Epithelial cell of proximal tubule (primary cell): ENCODE results near the gene MUC4. TPM values are rescaled to one million over a fixed set of nuclear protein-coding genes. Genes with fewer than 3 reads are reported as not detected.
"Not testable (repeated sequence)": the region's sequence is repeated elsewhere in the genome, so short reads cannot be mapped to it uniquely, and the experiment has no call there.

Experiments
- DNase-seq: peaks from one replicate; pipeline ENCODE4 v3.0.0-alpha.2; 2011; ENCODE audit warnings: low read depth
- H3K4me3 ChIP-seq: 2 replicates; pipeline ENCODE4 v1.5.1; 2011; ENCODE audit warnings: low read depth, mild to moderate bottlenecking, low read length
- total RNA-seq: library from RNA; depleted of rRNA; stranded (reverse); fragments of >200 nt; gene quantifications from 2 replicates; pipeline ENCODE4 v1.2.3, GENCODE V29; 2015
- TF ChIP-seq, protein P1 (sequence below): conservative IDR thresholded peaks from 2 replicates; pipeline ENCODE4 v1.5.1; 2012; ENCODE audit warnings: low read depth, mild to moderate bottlenecking, low read length

The MUC4 gene
- total RNA-seq, 1 donor from 2014 or later = 0.52 TPM

DNA sequence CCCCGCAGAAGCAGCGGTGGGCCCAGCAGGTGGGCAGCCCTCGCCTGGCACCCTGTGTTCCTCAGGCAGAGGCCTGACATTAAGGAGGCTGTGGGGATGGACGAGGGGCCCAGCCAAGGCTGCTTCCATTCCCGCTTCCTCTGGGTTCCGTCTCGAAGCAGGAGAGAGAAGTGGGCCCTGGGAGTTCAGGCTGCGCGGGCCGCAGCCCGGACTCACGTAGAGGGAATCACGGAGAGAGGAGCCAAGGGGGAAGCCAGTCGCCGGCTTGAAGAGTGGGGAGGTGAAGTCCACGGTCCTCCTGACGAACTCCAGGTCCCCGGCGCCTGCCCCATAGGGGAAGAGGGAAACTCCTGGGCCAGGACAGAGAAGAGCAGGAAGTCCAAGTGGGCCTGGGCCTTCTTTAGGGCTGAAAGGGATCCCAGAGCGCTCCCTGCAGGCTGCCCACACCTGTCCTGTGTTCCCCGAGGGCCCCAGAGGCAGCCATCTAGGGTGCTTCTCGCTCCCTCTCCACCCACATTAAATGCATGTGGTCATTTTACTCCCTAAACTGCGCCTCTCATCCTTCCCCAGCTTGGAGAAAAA lies 37.7 kb downstream of the MUC4 start:
- no peak for DNase-seq
- TF ChIP-seq, protein P1, sequence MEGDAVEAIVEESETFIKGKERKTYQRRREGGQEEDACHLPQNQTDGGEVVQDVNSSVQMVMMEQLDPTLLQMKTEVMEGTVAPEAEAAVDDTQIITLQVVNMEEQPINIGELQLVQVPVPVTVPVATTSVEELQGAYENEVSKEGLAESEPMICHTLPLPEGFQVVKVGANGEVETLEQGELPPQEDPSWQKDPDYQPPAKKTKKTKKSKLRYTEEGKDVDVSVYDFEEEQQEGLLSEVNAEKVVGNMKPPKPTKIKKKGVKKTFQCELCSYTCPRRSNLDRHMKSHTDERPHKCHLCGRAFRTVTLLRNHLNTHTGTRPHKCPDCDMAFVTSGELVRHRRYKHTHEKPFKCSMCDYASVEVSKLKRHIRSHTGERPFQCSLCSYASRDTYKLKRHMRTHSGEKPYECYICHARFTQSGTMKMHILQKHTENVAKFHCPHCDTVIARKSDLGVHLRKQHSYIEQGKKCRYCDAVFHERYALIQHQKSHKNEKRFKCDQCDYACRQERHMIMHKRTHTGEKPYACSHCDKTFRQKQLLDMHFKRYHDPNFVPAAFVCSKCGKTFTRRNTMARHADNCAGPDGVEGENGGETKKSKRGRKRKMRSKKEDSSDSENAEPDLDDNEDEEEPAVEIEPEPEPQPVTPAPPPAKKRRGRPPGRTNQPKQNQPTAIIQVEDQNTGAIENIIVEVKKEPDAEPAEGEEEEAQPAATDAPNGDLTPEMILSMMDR = no peak
- H3K4me3 ChIP-seq = no peak overlapping the region

DNA sequence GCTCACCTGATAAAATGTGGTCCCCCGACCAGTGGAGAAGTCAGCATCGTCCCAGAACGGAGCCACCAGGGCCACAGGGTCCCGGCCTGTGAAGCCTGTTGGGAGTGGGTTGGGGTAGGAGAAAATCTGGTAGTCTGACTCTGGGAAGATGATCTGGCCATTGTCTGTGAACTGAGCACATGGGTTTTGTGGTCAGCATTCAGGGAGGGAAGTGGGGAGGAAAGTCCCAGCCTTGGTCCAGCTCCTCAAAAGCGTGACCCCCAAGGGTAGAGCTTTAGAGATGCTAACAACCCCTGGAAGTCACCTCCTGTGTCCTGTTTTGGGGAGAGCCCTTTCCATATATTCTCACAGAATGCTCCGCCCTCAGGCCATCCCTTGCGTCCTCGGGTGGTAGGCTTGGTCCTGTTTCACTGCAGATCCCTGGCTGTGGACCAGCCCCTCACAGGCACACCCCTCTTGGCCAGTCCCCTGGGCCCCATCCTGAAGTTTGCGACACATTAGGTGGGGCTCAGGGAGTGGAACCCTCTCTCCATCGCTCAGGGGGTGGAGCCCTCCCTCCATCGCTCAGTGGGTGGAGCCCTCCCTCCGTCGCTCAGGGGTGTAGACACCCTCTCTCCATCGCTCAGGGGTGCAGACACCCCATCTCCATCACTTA lies 40.0 kb downstream of the MUC4 start:
- TF ChIP-seq, protein P1 = no peak
- DNase-seq = no peak
- H3K4me3 ChIP-seq = no peak overlapping the region

DNA sequence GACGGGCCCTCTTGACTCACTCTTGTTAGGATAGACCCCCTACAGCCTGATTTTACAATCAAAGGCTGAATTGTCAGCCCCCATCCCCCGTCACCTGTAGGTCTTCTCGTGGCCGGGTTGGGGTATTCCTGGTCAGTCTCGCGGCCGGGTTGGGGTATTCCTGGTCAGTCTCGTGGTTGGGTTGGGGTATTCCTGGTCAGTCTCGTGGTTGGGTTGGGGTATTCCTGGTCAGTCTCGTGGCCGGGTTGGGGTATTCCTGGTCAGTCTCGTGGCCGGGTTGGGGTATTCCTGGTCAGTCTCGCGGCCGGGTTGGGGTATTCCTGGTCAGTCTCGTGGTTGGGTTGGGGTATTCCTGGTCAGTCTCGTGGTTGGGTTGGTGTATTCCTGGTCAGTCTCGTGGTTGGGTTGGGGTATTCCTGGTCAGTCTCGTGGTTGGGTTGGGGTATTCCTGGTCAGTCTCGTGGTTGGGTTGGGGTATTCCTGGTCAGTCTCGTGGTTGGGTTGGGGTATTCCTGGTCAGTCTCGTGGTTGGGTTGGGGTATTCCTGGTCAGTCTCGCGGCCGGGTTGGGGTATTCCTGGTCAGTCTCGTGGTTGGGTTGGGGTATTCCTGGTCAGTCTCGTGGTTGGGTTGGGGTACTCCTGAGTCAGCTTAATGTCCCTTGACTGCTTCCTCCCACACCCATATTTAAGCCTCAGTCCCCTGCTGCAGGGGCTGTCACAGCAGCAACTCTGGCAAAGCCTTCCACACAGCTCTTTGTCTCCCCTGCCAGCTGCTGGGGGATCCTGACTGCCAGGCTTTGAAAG lies 40.7 kb downstream of the MUC4 start:
- not testable (repeated sequence) for H3K4me3 ChIP-seq, DNase-seq

DNA sequence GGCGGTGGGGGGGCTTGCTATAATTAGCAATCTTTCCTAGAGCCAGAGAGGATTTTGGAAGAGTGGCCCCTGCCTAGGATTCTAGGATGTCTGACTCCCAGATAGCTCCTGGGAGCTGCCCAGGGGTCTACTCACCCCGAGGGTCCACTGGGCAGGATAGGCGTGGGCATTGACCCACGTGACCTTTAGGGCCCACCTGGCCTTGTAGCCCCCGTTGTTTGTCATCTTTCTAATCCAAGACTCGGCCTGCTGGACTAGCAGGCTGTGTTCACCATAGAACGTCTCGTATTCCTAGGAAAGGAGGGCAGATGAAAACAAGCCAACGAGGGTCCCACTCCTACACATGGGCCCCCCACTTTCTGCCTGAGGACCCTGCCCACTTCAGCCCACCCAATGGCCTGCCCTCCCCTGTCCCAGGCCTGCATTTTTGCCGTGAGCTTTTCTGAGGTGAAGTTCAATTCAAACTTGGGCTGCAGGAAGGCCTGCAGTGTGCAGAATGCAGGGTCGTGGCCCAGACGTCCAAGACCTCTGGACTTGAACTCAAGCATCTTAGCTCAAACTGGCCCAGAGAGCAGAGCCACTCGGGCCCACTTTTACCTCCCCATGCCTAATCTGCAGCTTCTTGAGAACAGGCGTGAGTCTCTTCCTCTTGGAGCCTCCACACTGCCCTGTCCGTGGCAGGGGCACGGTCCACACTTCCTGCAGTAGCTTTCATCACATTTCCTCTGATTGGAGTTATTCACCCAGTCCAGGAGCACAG lies 41.5 kb downstream of the MUC4 start:
- DNase-seq = no peak
- TF ChIP-seq, protein P1 = no peak
- no peak overlapping the region for H3K4me3 ChIP-seq

DNA sequence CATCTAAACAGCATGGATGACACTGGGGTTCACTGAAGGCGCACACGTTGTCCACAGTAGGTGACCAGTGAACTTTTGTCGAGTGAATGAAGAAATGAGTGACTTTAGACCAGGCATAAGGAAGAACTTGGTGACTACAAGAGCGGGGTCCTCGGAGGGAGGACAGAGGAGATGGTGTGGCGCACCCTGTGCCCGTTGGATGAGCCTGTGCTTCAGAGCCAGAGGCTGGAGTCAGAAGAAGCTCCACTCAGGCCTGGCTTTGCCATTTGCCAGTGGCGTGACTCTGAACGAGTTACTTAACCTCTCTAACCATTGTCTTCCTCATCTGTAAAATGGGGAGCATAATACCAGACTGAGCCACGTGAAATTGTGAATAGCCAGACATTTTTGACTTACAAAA lies 42.2 kb downstream of the MUC4 start:
- no peak for DNase-seq
- H3K4me3 ChIP-seq = no peak overlapping the region
- TF ChIP-seq, protein P1 = no peak

DNA sequence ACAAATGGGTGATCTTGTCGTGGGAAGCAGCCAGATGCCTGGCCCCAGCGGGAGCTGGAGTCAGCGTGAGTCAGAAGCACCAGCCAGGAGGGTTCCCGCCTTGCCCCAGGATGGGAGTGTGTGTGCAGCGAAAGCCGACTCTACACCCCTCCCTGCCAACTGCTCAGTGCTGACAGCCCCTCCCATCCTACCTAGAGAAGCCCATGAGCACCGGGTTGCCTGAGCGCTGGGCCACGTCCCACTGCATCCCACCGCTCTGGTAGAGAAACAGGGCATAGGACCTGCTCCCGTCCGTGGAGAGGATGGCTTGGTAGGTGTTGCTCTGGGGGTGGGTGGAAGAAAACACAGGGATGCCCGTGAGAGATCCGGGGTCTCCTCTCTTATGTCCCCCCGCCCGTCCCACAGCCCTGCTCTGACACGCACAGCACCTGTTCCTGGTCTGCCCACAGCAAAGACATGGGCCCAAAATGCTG lies 42.9 kb downstream of the MUC4 start:
- no peak overlapping the region for H3K4me3 ChIP-seq
- no peak for DNase-seq
- TF ChIP-seq, protein P1 = no peak

DNA sequence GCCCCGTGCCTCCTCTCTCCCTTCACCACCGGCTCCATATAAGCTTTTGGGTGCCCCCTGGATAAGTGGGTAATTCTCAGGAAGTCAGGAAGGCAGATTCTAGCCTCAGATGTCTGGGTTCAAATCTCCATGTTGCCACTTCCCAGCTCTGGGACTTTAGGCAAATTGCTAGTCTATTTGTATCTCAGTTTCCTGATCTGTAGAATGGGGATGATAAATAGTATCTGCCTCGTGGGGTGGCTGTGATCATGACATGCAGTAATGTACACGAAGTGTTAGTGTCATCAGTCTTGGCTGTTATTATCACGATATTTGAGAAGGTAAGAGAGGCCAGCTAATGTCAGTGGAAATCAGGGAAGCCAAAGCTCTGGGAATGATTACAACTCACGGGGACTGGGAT lies 43.3 kb downstream of the MUC4 start:
- TF ChIP-seq, protein P1 = no peak
- H3K4me3 ChIP-seq = no peak overlapping the region
- DNase-seq = no peak
